Panc1 (cell line): ENCODE measurements around the gene GRIN2C.

Experiments used
- CTCF ChIP-seq: fragments of 450-650 bp; IDR thresholded peaks from 2 replicates; pipeline ENCODE4 v1.5.1; 2017; ENCODE audit warnings: mild to moderate bottlenecking
- POLR2AphosphoS5 ChIP-seq: IDR thresholded peaks from 2 replicates; pipeline ENCODE4 v1.6.1; 2012; ENCODE audit warnings: mild to moderate bottlenecking, low read depth, low read length, moderate library complexity
- REST ChIP-seq, 2 experiments: IDR thresholded peaks; 2 replicates each; pipeline ENCODE4 v1.6.1; 2011 to 2012; ENCODE audit warnings: low read depth in 2 of 2, control low read depth in 1 of 2, low read length in 1 of 2, mild to moderate bottlenecking in 1 of 2, moderate library complexity in 1 of 2; ENCODE audit not compliant: insufficient read depth in 1 of 2
- SIN3A ChIP-seq: IDR thresholded peaks from 2 replicates; pipeline ENCODE4 v1.6.1; 2012; ENCODE audit warnings: low read depth, mild to moderate bottlenecking, low read length, moderate library complexity, borderline replicate concordance; ENCODE audit not compliant: insufficient read depth
- TCF7L2 ChIP-seq: IDR thresholded peaks from 2 replicates; pipeline ENCODE4 v1.6.1; 2011; ENCODE audit warnings: mild to moderate bottlenecking, low read depth, low read length, inconsistent platforms

GRCh38 chr17:74855323-74855722 is 4.4 kb downstream of the GRIN2C start:
- TF ChIP-seq CTCF (no peak), REST (IDR thresholded peaks at IDR 0.05; ENCODE audit: insufficient read depth in 1 of 2, low read depth in 2 of 2, low read length in 1 of 2) (no peak), POLR2AphosphoS5 (no peak), SIN3A (no peak), TCF7L2 (no peak)
